ENCODE measurements around the gene HDAC4.

HDAC4 gene

DNA sequence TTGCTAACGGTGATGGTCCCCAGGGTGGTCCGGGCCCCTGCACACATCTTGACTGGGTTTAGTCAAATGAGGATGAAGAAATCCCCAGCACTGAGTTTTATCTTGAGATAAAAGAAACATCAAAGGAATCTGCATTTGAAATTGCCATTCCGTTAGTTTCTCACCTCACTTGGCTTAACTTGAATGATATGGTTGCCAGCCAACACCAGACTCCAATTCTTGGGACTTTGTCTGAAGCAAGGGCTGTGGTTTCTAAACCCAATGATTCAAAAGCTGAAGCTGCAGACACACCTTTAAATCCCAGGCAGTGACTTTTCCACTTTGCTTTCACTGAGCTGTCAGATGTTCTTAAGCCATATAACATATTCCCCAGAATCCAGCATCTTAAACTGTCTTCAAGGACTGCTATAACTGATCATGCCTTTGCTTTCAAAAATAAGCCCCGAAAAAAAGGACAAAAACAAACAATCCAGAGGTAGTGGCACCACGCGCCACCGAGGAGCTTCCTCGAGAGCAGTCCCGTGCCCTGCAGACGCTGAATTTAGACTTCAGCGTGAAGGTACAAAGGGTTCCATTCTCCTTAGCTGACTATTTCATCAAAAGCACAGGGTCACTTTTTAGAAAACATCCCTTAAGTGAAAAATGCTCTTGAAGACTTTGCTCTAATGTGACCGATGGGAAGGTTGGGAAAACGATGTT lies 189.3 kb downstream of the HDAC4 start:
- no peak for DNase-seq

GRCh38 chr2:239209783-239210182 lies 191.0 kb downstream of the HDAC4 start:
- no peak for DNase-seq

GRCh38 chr2:239208465-239209180 lies 192.2 kb downstream of the HDAC4 start:
- DNase-seq, result no peak

DNA sequence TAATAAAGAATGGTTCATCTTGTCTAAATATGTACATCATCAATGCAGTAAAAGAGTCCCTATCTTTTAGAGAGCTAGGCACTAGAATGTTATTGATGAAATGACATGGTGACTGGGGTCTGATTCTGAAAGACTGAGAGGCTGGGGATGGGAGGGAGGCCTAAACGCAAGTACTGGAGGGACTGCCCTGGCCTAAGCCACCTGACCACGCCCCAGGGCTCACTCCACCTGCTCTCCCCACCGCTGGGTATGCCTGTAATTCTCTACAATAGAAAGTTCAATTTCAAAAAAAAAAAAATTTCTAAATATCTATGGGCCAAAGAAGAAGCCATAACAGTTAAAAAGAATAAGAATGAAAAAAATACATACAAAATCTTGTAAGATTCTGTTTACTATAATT lies 194.0 kb downstream of the HDAC4 start:
- DNase-seq, result no peak

GRCh38 chr2:239206042-239206441 lies 194.8 kb downstream of the HDAC4 start:
- no peak for DNase-seq

- no peak for DNase-seq
Observed at GRCh38 chr2:239204876-239205468, 195.8 kb downstream of the HDAC4 start.

DNA sequence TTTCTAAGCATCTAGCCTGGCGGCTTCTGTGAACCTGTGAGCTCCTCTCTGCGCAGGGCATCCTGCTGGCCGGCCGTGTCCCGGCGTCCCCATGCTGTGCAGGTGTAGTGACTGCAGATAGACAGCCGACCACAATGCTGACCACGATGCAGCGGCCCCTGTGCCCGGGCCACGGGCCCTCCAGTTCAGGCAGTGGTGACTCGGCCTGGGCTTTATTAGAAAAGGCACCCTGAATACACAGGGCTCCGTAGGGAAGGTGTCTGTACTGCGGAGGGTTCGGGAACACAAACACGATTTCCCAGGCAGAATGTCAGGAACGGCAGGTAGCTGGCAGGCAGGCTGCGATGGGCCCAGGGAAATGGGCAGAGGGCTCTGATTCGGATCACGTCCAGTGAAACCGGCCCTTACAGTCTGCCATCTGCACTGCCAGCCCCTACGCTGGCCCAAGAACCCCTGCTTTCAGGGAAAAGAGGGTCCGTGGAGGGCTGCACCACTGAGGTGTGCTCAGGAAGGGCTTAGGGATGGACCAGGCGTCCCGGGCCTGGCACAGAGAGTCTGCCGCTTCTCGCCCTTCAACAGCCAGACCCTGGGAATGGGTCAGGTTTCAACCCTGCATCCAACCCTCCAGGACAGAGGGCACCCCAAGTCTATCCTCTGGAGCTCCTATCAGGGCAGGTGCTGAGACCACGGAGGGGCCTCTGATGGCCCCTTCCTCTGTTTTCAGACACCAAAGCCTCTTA lies 196.5 kb downstream of the HDAC4 start:
- no peak for DNase-seq

- DNase-seq, result no peak
Observed at GRCh38 chr2:239203443-239204135, 197.2 kb downstream of the HDAC4 start.

GRCh38 chr2:239202836-239203235 lies 198.0 kb downstream of the HDAC4 start:
- DNase-seq, result no peak

DNA sequence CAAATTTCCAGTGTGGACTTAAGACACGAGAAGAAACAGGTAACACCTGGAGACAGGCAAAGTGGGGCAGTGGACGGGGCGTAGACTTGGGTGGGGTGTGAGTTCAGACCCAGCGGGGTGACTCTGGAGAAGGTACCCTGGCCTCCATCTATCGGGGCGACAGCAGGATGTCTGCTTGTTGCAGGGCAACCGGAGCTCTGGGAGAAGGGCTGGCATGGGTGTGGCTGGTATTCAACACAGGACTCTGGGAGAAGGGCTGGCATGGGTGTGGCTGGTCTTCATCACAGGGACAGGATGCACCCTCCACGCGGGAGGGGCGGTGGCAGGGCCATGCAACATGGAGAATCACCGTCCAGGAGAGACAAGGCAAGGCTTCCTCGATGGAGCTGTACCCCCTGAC lies 198.5 kb downstream of the HDAC4 start:
- DNase-seq, result no peak

DNA sequence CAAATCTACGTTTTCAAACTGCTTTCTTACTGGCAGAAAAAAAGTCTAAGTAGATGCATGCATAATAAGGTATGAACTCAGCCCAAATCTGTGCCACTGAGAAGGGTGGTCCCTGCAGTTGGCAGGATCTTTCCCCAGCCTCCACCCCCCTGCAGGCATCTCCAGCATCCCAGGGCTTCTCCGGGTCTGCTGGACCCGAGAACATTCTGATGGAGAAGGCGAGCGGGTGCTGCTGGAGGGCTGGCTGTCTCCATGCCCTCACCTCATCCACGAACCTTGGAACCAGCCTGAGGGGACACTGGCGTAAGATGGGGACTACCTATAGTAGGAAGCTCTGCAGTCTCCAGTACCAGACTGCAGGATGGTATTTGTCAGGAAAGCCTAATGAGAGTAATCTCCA lies 198.9 kb downstream of the HDAC4 start:
- no peak for DNase-seq

DNA sequence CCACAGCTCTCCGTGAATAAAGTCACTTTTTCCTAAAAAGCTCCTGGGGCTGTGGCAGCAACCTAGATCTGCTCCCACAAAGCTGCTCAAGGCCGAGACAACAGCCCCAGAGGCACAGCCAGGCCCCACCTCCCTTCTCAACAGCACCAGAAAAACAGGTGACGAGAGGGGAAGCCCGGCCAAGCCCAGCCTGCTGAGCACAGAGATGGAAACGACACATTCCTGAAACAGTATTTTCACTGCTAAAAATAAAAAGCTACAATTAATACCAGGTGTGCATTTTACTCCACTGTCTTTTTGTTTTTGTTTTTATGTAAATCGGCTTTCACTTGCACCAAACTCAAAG lies 199.3 kb downstream of the HDAC4 start:
- no peak for DNase-seq

- DNase-seq, result no peak
Observed at GRCh38 chr2:239200646-239201530, 199.9 kb downstream of the HDAC4 start.

DNA sequence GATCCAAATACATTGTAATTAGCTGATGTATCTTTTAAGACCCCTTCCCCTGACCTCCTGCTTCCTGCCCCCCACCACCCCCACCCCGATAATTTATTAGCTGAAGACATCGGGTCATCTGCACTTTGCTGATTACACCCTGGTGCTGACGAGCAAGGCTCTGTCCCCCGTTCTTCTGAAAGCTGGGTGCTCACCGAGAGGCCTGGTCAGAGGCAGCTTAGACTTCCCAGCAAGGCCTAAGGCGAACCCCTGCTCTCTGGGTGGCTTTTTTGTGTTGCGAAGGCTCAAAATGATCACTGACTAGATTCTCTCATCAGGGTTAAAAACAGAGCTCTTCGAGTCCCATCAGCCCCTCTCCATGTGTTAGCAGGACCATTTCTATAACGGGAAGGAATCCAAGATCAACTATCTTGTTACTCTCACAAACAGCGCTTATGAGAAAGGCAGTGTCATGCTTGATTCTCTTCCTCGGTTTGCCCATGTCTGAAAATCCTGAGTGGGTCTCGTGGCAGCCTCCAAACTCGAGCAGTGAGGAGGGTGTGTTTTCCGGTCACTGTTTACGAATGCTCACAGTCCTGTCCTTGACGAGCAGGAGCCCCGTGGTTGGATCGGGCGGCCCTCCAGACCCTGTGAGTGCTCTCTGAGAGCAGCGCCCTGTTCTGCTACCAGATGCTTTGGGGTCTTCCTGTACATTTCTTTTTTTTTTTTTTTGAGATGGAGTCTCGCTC lies 201.6 kb downstream of the HDAC4 start:
- no peak for DNase-seq

GRCh38 chr2:239198221-239198620 lies 202.6 kb downstream of the HDAC4 start:
- DNase-seq, result no peak

DNA sequence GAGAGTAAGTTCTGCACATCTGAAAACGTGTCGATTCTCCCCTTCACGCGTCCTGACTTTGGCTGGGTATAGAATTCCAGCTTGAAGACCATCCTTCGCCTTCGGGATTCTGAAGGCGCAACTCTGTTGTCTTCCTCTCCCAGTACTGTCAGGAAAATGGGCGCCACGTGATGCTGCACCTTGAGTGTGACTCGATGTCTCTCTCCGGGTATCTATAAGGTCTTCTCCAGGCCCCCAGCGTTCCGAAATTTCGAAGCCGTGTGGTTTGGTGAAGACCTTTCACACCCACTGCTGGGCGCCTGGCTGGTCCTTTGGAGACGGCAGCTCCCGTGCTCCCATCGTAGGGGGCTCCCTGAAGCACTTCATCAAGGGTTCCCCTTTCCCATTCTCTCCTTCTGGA lies 203.7 kb downstream of the HDAC4 start:
- no peak for DNase-seq

GRCh38 chr2:239196474-239197021 lies 204.3 kb downstream of the HDAC4 start:
- no peak for DNase-seq

- no peak for DNase-seq
Observed at GRCh38 chr2:239195992-239196391, 204.8 kb downstream of the HDAC4 start.

DNA sequence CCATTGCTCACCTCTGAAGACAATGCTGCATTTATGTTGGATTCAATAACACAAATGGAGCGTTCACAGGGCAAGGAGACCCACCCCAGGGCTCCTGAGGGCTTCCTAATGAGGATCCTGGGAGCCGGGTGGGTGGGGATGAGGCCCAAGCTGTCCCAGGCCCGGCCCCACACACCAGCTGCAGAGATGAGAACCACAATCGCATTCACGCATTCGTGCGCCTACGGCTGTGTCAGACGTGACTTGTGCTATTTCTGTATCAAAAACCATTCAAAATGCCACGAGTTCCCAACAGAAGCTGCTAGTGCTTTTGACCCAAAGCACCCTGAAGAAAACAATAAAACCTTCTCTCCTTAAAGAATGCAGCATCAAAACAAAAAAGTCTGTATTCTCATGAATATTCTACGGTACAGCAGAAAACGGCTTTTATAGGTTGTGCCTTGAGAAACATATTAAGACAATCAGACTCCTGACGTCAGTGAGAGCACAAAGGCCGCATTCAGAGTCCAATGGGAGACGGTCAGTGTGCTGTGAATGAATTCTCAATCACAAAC lies 205.4 kb downstream of the HDAC4 start:
- no peak for DNase-seq

DNA sequence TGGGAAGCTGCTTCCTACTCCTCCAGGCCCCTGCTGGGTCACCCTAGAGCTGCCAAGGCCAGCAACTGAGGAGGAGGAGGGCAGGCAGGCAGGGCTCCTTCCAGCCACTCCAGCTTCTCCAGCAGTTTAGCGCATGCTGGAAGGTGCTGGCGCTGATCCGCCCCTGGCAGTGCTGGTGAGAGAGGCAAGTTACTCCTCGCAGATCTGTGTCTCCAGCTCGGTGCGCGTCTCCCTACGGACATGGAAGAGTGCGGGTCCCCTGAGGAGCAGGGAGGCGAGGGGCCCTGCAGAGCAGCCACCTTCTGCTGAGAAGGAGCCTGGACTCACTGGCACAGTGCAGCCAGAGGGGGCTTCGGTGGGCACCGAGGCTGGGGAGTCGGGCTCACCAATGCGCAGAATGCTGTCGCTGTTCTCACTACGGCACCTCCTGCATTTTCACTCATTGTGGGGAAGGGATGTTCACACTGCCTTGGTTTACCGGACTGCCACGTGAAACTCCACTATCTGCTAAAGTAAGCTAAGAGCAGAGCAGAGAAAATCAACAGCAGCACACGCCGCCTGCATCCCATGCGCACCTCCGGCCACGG lies 206.0 kb downstream of the HDAC4 start:
- no peak for DNase-seq

Measured in stimulated activated CD4-positive, alpha-beta T cell treated with anti-CD3 and anti-CD28 coated beads, Interleukin-4, amount 100 ng/mL, for 1 hour (primary cell).